HG03103 (cell line): Measurements from ENCODE around the gene VILL.

Experiments
- ATAC-seq: cut with Tn5 transposase; IDR thresholded peaks from one replicate; pipeline ENCODE4 v1.9.1; 2021; ENCODE audit warnings: low read depth; ENCODE audit not compliant: unreplicated experiment

Gene VILL

DNA sequence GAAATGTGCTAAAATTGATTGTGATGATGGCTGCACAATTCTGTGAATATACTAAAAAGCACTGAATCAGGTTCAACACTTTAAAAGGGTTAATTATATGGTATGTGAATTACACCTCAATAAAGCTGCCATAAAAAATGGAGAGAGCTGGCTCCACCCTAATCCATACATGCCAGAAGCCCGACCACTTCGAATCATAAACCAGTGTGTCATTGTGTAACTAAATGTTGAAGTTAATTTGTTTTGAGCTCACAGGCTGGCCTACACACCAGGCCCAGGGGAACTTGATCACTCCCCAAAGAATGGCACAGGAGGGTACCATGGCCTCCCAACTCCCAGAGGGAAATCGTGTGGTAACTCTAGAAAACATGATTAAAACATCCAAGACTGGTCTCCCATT is 24.9 kb downstream of the VILL start:
- no peak for ATAC-seq

- no peak for ATAC-seq
Measured at GRCh38 chr3:38015984-38016383, 25.4 kb downstream of the VILL start.

- ATAC-seq: no peak
Measured at GRCh38 chr3:38016410-38016809, 25.8 kb downstream of the VILL start.

- ATAC-seq: no peak
Measured at GRCh38 chr3:38016847-38017444, 26.4 kb downstream of the VILL start.

DNA sequence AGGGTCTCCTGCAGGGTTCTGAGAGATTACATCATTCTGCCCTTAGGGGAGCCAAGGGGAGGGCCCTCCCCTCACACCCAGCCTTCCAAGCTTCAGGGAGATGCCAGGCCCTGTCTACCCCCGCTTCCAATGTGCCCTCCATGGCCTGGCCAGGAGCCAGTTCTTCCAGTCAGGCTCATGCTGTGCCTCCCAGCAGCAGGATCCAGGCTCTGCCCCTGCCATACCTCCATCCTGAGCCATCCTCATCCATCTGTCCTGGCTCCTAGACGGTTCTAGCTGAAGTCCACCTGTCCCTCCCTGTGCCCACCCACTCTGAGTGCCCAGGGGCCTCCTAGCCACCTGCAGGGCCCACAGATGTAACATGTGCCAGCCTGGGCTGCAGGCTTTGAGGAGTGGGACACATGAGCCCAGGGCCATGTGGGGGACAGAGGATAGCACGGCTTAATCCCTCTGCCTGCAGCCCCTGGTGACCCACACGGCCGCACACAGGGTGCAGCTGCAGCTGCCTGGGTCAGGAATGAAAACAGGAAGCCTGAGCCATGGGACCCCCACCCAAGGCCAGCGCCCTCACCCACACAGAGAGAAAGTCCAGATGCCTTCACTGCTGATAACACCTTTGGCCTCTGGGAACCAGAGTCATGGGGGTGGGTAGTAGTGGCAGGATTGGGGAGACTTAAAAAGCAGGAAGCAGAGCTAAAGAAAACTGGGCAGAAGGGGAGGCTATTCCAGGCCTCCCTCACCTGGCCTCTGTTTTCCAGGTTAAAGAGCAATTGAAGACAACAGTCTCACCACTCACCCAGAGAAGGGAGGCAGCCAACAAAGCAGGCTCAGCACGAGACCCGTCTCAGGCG is 27.1 kb downstream of the VILL start:
- no peak for ATAC-seq

DNA sequence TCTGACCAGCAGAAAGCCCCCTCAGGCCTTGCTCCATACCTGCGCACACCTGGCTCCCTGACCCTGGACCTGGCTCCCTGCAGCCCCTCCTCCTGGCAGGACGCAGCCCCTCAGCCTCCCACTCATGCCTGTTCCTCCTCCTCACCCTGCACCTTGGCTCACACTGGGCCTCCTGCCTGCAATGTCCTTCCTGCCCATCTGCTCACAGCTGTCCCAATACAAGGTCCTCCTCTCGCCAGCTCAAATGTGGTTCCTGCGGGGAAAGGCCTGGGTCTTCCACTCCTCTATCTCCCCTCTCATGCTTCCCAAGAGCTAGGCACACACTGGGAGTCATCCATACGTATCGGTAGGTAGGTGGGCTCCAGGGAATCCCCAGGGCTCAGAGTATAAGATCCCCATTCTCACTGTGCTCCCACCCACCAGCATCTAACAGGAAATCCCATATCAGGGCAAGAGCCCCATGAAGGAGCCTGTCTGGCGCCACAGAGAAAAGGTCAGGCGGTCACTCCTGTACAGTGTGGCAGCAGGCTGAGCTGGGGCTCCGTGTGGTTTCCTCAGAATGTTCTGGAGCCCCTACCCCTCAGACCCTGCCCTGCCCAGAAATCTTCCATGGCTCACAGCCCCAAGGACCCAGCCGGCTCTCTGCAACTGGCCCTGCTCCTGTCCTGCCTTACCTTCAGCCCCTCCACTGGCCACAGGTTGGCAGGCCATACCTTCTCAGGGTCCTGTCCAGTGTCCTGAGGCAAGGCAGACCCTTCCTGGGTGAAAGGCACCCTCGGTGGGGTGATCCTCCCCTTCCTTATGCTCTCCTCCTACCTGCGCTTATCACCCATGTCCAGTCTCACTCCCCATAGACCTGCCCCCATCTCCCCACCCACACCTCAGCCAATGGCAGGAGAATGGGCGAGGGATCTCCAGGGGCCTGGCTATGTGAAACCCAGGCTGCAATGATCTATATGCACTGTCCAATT is 28.0 kb downstream of the VILL start:
- ATAC-seq: no peak

DNA sequence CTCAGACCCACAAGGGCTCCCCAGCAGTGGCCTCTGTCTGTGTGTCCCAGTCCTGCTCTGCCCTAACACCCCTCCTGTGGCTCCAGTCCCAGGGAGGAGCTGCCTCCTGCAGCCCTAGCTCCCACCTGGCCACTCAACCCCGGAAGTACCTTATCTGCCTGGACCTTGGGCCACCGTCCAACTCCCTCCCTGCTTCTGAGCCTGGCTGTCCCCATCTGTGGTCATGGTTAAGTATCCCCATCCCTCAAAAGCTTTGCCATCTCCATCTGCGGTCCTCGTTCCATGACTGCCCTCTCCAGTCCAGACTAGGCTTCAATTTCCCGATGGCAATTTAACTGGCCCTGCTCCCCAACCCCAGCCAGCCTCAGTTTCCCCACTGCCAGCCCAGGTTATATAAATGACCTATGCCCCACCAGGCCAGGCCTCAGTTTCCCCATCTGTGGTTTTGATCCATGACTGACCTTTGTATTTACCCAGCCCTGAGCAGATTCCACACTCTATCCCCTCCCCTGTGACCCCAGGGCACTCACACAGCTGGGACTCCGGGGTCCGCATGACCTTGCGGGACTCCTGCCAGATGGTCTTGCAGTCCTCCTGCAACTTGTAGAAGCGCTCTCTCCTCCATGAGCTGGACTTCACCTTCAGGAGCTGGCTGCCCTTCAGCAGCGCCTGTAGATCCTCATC is 29.2 kb downstream of the VILL start:
- no peak for ATAC-seq

GRCh38 chr3:38020342-38020726 is 29.7 kb downstream of the VILL start:
- ATAC-seq: no peak

- no peak for ATAC-seq
Measured at GRCh38 chr3:38021196-38021595, 30.6 kb downstream of the VILL start.

GRCh38 chr3:38022301-38022700 is 31.7 kb downstream of the VILL start:
- no peak for ATAC-seq

- ATAC-seq: no peak
Measured at GRCh38 chr3:38022896-38023709, 32.5 kb downstream of the VILL start.

- no peak for ATAC-seq
Measured at GRCh38 chr3:38026856-38027255, 36.3 kb downstream of the VILL start.

DNA sequence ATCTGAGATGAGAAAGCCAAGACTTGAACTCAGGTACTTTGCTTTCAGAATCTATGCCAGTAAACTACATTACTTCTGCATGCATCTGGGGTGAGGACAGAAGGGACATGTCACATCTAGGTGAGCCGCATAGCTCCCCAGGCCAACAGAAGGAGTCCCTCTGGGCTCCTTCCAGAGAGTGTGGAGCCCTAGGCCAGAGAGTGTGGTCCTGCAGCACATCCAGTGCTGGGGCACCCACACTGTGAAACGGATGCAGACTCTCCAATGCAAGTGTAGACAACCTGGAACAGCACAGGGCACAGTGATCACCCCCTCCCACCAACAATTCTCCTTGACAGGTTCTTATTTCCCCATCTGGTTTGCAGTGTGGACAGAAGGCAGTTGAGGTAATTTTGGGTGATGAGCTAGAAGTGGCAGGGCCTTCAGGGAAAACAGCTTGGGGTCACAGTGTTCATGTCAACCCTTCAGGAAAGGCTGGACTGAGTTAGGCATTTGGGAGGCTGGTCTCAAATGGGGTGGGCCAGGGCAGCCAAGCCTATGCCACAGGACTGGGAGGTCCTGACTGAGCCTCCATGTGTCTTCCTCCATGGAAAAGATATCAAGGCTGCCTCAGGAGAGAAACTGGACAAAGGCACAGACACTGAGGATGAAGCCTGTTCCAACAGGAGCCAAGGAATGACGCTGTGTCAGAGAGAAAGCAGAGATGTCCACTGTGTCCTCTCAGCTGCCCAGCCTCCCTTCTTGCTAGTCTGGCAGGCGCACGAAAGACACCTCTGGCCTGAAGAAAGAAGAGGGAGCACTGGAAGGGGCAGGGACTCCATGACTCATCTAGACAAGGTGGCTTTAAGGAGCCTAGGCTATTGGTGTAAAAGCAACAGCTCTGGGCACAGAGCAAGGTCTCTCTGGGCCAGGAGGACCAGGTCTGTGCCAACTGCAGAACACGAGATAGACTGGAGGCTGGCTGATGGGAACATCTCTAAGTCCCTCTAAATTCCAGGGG is 37.2 kb downstream of the VILL start:
- no peak for ATAC-seq

- no peak for ATAC-seq
Measured at GRCh38 chr3:38028621-38029361, 38.2 kb downstream of the VILL start.

DNA sequence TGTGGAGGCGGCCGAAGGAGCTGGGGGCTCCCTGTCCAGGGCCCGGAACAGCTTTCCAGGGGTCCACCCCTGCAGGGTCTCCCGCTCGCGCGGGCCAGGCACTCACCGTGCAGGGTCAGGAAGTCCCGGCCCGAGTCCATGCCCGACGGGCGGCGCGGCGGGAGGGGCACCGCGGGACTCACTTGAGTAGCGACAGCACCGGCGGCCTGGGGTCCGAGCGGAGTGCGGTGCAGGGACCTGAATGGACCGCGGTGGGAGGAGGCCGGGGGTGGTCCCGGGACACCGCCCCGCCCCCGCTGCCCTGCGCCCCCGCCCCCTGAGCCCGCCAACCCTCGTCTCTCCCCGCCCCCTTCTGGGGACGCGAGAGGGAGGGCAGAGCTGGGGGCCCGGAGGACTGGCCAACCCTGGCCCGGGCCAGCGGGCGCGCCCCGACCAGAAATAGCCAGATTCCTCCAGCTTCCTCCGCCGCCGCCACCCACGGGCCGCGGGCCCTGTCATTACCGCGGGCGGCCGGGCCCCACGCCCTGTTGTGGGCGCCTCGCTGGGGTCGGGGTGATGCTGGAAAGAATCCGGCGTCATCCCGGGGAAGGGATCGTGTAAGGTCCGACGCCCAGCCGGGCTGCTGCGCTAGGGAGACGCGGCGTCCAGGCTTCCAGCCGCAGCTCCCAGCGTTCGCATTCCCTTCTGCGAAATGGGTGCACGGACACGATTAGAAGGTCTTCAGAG is 39.0 kb downstream of the VILL start, which contains the start of gene PLCD1:
Gene PLCD1, minus strand, starts transcription at position 243 of the 726 bp plus-strand sequence. Its CDS starts 103 bp downstream, at position 140.
- no peak for ATAC-seq

DNA sequence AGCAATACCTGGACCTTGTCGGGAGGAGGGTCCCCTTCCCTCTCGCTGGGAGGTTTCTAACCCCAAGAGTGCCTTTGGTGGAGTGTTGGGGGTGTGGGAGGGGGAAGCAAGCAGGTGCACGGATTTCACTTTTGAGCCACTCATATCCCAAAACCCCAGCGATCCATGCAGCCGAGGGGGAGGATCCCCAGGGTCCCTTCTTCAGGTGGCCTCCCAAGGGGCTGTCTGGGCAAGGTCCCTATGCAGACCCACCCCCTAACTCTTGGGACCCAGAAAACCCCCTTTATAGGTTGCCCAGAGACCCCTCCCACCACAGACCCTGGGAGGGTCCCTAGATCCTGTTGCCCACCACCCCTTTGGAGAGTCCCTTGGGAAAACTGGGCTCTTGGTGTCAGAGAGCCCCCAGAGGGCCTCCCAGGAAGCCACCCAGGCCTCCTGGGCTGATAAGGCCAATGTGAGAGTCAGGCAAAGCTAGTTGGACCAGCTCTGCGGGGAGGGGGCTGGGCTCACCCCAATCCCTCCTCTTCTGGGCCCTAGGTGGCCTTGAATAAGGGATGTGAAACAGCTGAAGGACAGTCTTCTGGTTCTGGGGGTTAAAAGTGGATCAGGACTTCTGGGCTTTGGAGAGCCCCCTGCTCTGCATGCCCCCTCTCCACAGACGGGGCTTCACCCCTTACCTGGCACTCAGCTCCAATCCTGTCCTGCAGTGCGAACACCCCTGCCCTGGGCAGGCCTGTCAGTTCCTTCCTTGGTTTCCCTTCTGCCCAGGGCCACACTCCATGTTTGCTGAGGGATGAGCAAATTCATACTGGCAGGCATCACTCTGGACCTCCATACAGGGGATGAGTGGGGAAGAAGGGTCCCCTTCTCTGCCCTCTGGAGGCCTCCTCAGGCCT is 39.8 kb downstream of the VILL start:
- no peak for ATAC-seq
